ENCODE results near the gene LAMC3.

GRCh38 chr9:130972277-130972956, 36.6 kb upstream of the LAMC3 start:
- no peak for TF ChIP-seq CTCF (IDR thresholded peaks at IDR 0.05; ENCODE audit: poor library complexity)
- TF ChIP-seq EZH2 (IDR thresholded peaks at IDR 0.05; ENCODE audit: borderline replicate concordance), result no peak
